ENCODE results near the gene ARVCF. TPM values are rescaled to one million over a fixed set of nuclear protein-coding genes. Genes with fewer than 3 reads are reported as not detected.

Gene ARVCF
- total RNA-seq, 4 donors from 2014 or later, result 47.5 to 98.3 (median 80.6) TPM

DNA sequence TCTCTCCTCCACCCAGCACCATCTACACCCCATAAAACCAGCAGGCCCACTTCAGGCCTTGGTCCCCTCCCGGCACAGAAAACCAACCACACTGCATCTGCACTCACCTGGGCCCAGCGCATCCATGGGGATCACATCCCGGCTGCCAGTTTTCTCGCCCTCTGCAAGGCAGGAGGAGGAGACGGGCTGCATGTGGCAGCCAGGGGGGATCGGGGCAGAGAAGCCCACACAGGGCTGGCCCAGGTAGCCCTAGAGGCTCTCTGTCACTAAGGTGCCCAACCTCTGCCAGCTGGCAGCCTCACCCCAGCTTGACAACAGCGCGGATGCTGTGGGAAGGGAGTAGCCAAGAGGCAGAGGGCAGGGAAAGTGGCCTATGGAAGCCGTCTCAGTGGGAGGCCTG is 44.4 kb downstream of the ARVCF start:
- DNase-seq (ENCODE audit: low spot score in 2 of 2), result no peak
- H3K9me3 ChIP-seq, result no peaks in the 10 kb centered on the region
- no peak overlapping the region for H3K4me3 ChIP-seq
- peaks cover 0 to 85% (median 5%) of the 10 kb centered on the region in 3 donors for H3K36me3 ChIP-seq
- WGBS, 2 donors, result 77 to 84% methylated on average over 8 to 9 of the region's 9 CpGs
- TF ChIP-seq, protein P1, sequence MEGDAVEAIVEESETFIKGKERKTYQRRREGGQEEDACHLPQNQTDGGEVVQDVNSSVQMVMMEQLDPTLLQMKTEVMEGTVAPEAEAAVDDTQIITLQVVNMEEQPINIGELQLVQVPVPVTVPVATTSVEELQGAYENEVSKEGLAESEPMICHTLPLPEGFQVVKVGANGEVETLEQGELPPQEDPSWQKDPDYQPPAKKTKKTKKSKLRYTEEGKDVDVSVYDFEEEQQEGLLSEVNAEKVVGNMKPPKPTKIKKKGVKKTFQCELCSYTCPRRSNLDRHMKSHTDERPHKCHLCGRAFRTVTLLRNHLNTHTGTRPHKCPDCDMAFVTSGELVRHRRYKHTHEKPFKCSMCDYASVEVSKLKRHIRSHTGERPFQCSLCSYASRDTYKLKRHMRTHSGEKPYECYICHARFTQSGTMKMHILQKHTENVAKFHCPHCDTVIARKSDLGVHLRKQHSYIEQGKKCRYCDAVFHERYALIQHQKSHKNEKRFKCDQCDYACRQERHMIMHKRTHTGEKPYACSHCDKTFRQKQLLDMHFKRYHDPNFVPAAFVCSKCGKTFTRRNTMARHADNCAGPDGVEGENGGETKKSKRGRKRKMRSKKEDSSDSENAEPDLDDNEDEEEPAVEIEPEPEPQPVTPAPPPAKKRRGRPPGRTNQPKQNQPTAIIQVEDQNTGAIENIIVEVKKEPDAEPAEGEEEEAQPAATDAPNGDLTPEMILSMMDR (IDR thresholded peaks at IDR 0.05), result no peak
- TF ChIP-seq POLR2A (IDR thresholded peaks at IDR 0.05), result no peak
- TF ChIP-seq EP300 (IDR thresholded peaks at IDR 0.05), result no peak
- H3K27me3 ChIP-seq, result no peaks in the 10 kb centered on the region
- H3K27ac ChIP-seq, result peak overlapping the region in 2 of 4 donors; percentile 69 to 73
- peaks cover 0 to 38% (median 8%) of the 10 kb centered on the region in 4 donors for H3K4me1 ChIP-seq

DNA sequence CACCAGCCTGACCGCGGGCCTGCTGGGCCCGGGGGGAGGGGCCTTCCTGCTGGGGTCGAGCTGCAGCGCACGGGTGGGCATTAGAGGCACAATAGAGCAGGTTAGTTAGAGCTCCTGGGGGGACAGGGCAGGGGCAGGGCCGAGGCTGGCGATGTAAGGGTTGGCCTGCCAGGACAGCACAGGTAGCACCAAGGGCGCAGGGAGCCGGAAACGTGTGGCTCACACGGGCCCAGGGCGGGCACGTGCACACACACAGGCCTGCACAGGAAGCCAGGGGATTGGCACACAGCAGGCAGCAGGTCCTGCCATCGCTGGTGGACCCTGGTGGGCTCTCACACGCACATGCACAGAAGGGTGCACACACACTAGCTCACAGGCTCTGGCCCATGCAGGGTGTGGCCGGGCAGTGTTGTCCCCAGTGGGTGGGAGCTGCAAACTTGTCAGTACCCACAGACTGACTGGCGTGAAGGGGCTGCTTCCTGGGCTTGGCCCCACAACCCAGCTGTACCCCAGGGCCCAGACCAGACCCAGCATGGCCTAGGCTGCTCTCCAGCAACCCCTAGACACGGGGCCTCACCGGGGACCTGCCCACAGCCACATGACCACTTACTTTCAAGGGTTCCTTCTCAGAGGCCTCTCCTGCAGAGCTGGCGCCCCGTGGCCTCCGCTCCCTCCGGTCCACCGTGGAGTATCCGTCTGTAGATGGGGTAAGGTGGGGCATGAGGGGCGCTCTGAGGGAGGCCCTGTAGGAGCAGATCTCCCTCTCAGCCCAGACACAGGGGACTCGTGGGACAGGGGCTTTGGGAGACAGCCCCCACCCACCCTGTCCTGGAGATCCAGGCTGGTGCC is 45.1 kb downstream of the ARVCF start:
- no peaks in the 10 kb centered on the region for H3K27me3 ChIP-seq
- peaks cover 0 to 38% (median 8%) of the 10 kb centered on the region in 4 donors for H3K4me1 ChIP-seq
- 52 to 63% methylated on average over 19 to 27 of the region's 28 CpGs for WGBS, 2 donors
- TF ChIP-seq, protein P1 (IDR thresholded peaks at IDR 0.05), result no peak
- TF ChIP-seq EP300 (IDR thresholded peaks at IDR 0.05), result no peak
- TF ChIP-seq POLR2A (IDR thresholded peaks at IDR 0.05), result no peak
- no peaks in the 10 kb centered on the region for H3K9me3 ChIP-seq
- no peak overlapping the region for H3K4me3 ChIP-seq
- DNase-seq (ENCODE audit: low spot score in 2 of 2), result no peak
- H3K36me3 ChIP-seq, result peaks cover 0 to 85% (median 5%) of the 10 kb centered on the region in 3 donors
- peak overlapping the region in 2 of 4 donors; percentile 69 to 73 for H3K27ac ChIP-seq

DNA sequence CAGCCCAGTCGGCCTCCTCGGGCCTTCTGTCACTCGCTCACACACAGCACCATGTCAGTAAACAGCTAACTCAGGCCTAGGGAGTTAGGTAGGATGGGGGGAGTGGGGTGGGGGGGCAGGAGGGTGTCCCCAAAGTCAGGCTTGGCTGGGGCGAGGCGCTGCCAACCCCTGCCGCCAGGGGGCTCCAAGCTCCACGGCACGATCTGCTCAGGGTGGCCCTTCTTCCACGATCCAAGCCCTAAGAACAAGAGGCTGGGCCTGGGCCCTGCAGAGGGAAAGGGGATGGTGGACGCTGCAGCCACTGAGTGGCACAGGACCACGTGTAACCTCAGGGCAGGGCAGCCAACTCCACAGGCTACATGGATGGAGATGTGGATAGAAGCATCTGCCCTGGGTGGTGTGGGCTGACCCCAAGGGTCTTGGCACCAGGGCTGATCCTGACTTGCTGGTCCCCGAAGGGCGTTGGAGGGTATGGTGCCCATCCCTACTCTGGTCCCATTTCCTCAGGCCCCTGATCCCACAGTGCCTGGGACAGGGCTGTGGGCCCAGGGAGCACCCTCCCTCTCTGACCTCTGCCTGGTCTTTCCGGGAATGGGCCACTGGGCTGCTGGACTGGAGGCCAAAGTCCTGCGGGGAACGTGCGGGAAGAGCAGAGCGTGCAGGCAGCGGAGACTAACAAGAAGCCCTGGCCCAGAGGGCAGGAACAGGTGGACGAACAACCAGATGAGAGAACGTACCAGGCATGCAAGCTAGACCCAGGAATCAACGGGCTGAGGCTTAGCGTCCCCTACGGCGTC is 45.9 kb downstream of the ARVCF start:
- WGBS, 2 donors, result 51 to 55% methylated on average over 22 to 25 of the region's 25 CpGs
- TF ChIP-seq, protein P1 (IDR thresholded peaks at IDR 0.05), result peak; percentile 93 to 98 (median 96)
- TF ChIP-seq POLR2A (IDR thresholded peaks at IDR 0.05) (no peak), EP300 (IDR thresholded peaks at IDR 0.05) (peak in 1 of 2 donors; percentile 4)
- Histone ChIP-seq H3K27ac (peak overlapping the region in 3 of 4 donors; percentile 46 to 73 (median 69)), H3K9me3 (no peaks in the 10 kb centered on the region), H3K4me1 (peaks cover 0 to 41% (median 8%) of the 10 kb centered on the region in 4 donors), H3K4me3 (no peak overlapping the region), H3K36me3 (peaks cover 0 to 86% (median 5%) of the 10 kb centered on the region in 3 donors), H3K27me3 (no peaks in the 10 kb centered on the region)
- DNase-seq (ENCODE audit: low spot score in 2 of 2), result peak; percentile 52 to 72

DNA sequence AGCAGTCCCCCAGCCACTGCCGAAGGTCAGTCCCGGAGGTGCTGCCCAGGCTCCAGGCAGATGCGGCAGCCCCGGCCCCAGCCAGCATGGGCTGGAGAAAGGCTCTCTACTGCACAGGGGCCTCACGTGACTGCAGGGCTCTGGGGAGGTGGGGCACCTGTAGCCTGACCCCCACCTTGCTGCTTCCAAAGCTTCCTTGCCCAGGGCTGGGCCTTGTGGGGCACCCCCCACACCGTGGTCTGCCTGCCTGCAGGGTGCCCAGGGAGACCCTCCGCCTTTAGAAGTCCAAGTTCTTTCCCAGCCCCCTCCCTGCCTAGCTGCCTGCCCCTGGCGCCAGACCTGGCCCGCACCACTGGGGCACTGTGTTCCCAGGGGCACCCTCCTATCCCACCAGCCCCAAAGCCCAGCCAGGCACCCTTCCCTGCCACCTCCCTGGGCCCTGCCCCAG is 46.6 kb downstream of the ARVCF start:
- H3K9me3 ChIP-seq, result no peaks in the 10 kb centered on the region
- no peaks in the 10 kb centered on the region for H3K27me3 ChIP-seq
- WGBS, 2 donors, result 68 to 69% methylated on average over 9 of the region's 9 CpGs
- peaks cover 0 to 86% (median 5%) of the 10 kb centered on the region in 3 donors for H3K36me3 ChIP-seq
- no peak for DNase-seq (ENCODE audit: low spot score in 2 of 2)
- H3K4me1 ChIP-seq, result peaks cover 0 to 38% (median 8%) of the 10 kb centered on the region in 4 donors
- TF ChIP-seq EP300 (IDR thresholded peaks at IDR 0.05) (no peak), POLR2A (IDR thresholded peaks at IDR 0.05) (no peak)
- TF ChIP-seq, protein P1 (IDR thresholded peaks at IDR 0.05), result no peak
- peak overlapping the region in 2 of 4 donors; percentile 69 to 73 for H3K27ac ChIP-seq
- H3K4me3 ChIP-seq, result no peak overlapping the region
